HG02885 (cell line): ENCODE results near the gene MRPS7.
A peak's percentile ranks its signal among the peaks of the same experiment; 100 is the strongest.
"Not testable (repeated sequence)": the region's sequence is repeated elsewhere in the genome, so short reads cannot be mapped to it uniquely, and the experiment has no call there.

Experiments used
- ATAC-seq: cut with Tn5 transposase; IDR thresholded peaks from one replicate; pipeline ENCODE4 v1.9.1; 2021; ENCODE audit warnings: mild to moderate bottlenecking; ENCODE audit not compliant: unreplicated experiment, poor library complexity

The MRPS7 gene

GRCh38 chr17:75242461-75243042, 19.1 kb upstream of the MRPS7 start:
- ATAC-seq = peak; percentile 58

DNA sequence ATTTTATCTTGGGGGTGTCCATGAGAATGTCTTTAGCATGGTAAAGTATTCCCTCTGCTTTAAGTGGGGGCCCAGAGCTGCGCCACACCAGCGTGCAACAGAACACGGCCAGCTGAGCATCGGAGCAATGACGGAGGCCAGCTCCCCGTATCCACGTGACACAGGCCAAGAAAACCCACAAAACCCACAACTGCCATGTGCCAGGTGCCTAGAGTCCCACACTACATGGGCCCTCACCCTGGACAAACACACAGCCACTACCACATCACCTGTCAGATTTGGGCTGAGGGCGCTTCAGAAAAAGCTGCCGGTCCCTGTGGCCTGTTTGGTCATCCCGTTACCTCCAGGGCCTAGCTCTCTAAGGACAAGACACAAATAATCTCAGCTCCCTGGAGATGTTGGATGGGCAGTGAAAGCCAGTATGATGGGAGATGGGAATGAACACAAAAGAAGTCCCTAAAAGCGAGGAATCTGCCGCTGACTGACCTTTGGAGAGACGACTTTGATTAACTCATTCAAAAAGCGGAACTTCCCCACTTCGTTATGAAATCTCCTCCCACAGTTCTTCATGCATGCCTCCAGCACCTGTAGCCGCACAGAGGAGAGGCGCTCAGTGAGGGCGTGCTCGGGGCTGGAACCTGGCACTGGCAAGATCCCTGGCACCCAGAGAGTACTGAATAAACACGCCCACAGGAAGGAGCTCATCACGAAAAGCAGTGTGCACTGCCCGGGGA, 17.4 kb upstream of the MRPS7 start:
- peak; percentile 47 for ATAC-seq

DNA sequence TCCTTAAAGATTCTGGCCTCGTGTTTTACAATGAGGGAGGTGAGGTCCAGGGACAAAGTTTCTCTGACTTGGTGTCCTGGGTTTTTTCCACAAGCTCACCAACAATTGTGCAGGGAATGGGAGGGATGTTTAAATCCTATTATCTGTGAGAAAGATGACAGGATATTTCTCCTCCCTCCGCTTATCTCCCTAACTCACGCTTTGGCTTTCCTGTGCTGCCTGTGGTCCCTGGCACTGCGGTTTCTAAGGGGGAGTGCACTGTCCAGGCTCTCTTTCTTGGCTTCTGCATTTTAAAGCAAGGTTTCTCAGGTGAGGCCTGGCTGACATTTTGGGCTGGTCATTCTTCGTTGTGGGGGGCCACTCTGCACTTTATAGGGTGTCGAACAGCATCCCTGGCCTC, 16.7 kb upstream of the MRPS7 start:
- ATAC-seq = no peak

DNA sequence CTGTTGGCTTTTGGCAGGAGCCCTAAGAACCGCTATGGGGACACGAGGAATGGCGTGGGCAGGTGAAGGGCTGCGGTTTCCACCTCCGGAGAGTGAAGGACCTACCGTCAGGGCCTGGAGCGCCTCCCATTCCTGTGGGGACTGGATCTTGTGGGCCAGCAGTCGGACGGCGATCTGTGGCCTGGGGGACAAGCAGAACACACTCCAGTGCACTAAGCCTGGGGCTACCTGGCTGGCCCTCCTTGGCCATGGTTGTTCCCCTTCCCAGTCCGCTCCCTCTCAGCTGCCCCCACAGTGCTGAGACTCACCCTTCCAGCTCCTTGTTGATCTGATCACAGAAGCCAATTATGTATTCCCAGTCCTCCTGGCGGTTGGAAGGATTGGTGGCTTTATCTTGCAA, 15.3 kb upstream of the MRPS7 start:
- no peak for ATAC-seq

DNA sequence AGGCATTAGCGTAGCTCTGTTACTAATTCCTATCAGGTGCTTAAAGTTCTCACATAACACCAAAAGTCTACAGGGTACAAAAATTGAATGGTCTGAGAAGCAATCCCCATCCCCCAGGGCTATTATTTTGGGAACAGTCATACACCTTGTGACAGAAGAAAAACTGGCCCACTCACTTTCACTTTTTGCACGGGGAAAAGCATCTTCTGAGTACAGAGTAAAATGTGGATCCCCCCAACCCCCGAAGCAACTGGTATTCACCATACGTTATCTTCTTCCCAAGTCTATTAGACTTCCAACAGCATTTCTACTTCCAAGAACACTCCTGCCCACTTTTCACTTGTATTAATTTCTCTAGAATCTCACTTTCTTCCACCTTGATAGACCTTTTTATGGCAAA, 12.1 kb upstream of the MRPS7 start:
- no peak for ATAC-seq

DNA sequence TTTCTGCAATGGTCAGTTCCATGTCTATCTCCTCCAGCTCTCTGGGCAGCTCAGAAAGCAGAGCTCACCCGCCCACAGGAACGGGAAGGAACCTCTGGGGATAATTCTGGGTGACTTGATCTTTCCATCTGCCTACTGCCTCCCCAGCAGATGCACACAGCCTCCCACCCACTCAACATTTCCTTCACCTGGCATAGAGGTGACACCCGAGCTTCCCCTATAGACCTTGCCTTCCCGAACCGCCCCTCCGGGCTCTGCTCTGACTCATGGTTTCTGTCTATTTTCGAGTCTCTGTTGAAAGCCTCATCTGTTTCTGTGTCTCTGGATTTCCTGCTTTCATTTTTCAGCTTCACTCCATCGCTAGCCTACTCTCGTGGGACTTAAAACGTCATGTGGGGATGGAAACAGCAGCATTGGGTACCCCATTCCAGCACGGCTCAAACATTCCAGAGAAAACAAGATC, 11.6 kb upstream of the MRPS7 start:
- peak; percentile 78 for ATAC-seq

DNA sequence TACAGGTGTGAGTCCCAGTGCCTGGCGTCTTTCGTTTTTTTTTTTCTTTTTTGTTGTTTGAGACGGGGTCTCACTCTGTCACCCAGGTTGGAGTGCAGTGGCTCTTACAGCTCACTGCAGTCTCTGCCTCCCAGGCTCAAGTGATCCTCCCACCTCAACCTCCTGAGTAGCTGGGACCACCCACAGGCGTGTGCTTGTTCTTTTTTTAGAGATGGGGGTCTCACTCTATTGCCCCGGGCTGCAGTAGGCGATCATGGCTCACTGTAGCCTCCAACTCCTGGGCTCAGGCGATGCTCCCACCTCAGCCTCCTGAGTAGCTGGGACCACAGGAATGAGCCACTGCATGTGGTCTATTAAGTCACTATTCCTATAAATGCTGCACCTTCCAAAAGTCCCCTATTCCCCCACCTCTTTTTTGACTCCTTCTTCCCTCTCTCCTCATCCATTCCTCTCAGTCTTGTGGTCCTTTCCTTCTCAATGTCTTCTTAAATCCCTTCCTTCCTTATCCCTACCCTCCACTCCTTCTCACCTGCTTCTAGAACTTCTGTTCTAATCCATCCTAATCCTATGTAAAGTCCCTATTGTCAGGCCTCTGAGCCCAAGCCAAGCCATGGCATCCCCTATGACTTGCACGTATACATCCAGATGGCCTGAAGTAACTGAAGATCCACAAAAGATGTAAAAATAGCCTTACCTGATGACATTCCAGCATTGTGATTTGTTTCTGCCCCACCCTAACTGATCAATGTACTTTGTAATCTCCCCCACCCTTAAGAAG, 9.5 kb upstream of the MRPS7 start:
- no peak for ATAC-seq

DNA sequence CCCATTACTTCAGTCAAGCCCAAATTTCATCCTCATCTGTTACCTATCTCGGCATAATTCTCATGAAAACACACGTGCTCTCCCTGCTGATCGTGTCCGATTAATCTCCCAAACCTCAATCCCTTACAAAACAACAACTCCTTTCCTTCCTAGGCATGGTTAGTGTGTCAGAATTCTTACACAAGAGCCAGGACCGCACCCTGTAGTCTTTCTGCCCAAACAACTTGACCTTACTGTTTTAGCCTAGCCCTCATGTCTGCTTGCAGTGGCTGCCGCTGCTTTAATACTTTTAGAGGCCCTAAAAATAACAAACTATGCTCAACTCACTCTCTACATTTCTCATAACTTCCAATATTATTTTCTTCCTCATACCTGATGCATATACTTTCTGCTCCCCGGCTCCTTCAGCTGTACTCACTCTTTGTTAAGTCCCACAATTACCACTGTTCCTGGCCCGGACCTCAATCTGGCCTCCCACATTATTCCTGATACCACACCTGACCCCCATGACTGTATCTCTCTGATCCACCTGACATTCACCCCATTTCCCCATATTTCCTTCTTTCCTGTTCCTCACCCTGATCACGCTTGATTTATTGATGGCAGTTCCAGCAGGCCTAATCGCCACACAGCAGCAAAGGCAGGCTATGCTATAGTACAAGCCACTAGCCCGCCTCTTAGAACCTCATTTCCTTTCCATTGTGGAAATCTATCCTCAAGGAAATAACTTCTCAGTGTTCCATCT, 5.6 kb upstream of the MRPS7 start:
- ATAC-seq = not testable (repeated sequence)

DNA sequence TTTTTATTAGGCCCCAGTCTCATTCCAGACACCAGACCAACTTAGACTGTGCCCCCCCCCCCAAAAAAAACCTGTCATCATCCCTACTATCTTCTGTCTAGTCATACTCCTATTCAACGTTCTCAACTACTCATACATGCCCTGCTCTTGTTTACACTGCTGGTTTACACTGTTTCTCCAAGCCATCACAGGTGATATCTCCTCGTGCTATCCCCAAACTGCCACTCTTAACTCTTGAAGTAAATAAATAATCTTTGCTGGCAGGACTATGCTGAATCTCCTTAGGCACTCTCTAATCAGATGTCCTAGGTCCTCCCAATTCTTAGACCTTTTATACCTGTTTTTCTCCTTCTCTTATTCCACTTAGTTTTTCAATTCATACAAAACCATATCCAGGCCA, 4.5 kb upstream of the MRPS7 start:
- ATAC-seq = not testable (repeated sequence)

DNA sequence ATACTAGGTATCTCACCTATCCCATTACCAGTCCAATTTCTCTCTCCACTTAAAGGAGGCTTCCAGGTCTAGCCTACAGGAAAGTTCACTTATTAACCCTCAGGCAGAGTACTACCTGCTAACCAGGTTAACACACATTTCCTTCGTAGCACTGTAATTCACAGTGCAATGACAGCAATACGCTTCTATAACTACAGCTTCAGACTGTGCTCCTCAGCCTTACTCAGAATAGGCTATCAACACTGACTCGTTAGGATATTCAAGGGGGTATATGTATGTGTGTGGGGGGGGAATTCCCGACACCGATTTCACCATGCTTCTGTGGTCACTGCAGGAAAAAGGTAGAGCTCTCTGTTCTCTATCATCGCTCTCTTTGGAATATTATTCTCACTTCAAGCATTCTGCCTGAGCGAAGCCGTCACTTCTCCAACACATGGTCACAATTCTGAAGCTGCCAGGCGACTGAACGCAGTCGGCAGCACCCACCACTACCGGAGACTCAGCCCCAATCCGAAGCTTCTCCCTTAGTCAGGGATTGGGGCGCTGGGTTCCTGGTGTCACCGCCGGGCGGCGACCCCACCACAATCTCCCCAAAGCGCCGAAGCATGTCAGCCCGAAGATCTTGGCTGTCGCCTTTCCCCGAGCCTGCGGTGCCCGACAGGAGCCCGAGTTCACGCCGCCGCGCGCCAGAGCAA, 891 bp upstream of the MRPS7 start:
- ATAC-seq = peak; percentile 20

DNA sequence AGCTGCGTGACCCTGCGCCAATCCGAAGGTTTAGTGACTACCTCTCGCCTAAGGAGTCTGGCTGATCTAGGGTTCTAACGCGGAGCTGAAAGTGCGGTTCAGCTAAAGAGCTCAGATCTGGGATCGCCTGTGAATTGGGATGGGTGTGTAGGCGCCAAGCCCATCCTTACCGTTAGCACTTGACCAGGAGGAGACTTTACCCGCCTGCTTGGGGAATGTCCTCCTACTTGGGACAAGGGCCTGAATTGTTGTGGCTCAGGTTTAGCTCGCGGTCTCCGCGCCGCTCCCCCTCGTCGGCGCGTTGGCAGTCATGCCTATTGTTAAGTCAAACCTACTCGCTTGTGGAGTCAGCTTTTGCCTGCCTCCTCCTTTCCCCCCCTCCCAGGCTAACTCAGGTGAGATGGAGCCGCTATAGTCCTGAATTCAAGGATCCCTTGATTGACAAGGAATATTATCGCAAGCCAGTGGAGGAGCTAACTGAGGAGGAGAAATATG, 480 bp downstream of the MRPS7 start:
- no peak for ATAC-seq

- no peak for ATAC-seq
Observed at GRCh38 chr17:75263055-75263454, 1.4 kb downstream of the MRPS7 start.

DNA sequence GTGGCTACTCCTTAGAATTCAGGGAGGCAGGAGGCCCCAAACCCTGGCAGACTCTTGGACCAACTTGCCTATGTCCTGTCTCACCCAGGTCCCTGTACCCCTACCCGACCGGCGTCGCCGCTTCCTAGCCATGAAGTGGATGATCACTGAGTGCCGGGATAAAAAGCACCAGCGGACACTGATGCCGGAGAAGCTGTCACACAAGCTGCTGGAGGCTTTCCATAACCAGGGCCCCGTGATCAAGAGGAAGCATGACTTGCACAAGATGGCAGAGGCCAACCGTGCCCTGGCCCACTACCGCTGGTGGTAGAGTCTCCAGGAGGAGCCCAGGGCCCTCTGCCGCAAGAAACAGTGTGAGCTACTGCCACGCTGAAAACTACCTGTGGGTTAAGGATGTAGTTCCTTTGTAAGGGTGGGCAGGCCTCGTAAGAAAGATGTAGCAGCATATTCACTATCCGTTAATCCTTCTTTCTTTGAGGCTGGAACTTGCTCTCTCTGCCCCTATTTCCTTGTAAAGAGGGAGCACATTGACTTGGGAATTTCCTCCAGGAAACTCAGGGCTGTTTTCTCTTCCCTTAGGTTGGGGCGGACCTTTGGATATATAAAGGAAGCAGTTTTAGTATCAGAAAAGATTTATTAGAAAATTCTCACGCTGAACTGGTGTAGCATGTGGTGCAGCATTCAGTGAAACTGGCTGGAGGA, 4.1 kb downstream of the MRPS7 start:
- ATAC-seq = no peak

DNA sequence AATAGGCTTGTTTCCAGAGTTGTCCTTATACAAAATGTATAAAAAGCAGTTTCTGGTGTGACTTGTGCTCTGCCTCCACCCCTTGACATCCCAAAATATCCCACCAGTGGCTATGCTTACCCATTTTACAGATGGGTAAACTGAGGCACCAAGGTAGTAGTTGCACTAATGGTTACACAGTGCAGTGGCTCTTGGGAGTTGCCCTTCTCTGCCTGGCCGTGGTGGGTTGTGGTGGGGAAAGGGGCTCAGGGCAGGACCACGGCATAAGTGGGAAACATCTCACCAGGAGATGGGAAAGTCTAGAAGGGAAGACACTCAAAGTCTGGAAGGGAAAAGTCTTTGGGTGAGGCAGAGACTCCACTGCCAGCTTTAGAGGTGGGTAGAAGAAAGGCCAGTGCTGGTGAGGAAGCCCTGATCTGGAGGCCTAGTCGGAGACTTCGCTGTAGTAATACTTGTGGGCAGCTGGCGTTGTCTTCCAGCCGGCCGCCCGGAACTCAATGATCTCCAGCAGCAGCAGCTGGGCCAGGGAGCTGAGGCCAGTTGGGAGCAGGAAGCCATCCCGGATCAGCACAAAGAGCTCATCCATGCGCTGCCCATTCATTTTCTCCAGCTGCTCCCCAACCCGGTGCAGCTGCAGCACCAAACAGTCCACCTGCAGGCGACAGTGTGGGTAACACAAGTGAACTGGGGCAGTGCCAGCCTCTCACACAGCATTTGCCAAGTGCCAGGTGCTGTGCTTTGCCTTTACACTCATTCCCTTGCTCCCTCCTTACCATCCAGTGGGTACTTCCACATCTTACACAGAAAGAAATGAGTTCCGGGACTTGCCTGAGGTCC, 4.9 kb downstream of the MRPS7 start:
- ATAC-seq = no peak

GRCh38 chr17:75267153-75267410, 5.4 kb downstream of the MRPS7 start:
- no peak for ATAC-seq

DNA sequence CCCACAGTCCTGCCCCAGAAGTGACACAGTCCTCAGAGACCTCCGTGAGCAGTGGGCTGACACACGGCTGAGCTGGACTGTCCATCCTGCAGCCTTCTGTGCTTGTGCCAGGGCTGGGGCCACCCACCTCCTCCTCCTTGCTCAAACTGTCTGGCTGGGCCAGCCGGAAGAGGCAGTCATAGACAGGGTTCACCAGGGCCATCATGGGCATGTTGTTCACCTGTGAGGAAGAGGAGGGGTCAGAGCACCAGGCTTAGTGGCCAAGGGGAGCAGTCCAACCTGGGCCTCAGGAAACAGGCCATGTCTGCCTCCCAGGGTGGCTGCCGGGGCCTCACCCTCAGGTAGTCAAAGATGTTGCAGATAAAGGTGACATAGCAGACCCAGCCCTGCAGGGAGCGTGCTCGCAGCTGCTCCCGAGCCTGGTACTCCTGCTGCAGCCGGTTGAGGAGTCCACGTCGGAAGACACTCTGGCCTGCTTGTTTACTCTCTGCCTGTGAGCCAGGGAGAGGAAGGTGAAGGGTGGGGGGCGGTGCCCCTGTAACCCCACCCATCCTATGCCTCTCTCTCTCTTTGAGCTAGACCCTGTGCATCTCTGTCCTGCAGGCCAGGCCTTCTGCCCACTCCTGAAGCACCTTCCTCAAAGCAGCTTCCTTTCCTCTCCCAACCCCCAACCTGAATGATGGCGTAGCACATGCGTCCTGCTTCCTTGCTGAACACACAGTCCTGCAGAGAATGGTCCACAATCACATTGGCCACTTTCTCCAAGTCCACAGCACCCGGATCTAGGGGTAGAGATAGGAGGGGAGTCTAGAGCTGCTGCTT, 5.9 kb downstream of the MRPS7 start:
- ATAC-seq = no peak

- ATAC-seq = no peak
Observed at GRCh38 chr17:75269844-75270217, 8.2 kb downstream of the MRPS7 start.
